HL-60 (cell line): Measurements from ENCODE around the gene TENM3.

Experiments
- GABPA ChIP-seq: IDR thresholded peaks from 2 replicates; pipeline ENCODE4 v1.6.1; 2012; ENCODE audit warnings: low read depth
- POLR2AphosphoS5 ChIP-seq: IDR thresholded peaks from 2 replicates; pipeline ENCODE4 v1.6.1; 2012; ENCODE audit warnings: low read depth
- REST ChIP-seq: IDR thresholded peaks from 2 replicates; pipeline ENCODE4 v1.6.1; 2012; ENCODE audit warnings: low read depth; ENCODE audit not compliant: insufficient replicate concordance
- TF ChIP-seq, protein P1 (sequence below): IDR thresholded peaks from one replicate; pipeline ENCODE4 v1.5.1; 2011; ENCODE audit warnings: low read length, control low read depth, inconsistent platforms; ENCODE audit not compliant: insufficient read depth

DNA sequence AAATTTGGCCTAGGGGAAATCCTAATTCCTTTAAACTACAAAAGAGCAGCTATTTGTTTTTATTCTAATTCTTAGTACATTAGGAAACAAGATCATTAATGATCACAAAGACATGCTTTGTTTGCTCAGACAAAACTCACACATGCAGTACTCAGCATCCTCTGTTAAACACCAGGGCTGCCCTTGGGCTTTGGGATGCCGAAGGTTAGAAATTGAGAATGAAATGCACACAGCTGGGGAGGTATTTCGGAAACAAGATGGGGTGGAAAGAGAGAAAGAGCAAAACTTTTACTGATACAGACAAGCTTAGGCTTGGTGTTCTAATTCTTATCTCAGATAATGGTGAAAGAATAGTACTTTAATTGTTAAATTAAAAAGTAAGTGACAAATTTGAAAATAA is 451.3 kb downstream of the TENM3 start:
- TF ChIP-seq, protein P1, sequence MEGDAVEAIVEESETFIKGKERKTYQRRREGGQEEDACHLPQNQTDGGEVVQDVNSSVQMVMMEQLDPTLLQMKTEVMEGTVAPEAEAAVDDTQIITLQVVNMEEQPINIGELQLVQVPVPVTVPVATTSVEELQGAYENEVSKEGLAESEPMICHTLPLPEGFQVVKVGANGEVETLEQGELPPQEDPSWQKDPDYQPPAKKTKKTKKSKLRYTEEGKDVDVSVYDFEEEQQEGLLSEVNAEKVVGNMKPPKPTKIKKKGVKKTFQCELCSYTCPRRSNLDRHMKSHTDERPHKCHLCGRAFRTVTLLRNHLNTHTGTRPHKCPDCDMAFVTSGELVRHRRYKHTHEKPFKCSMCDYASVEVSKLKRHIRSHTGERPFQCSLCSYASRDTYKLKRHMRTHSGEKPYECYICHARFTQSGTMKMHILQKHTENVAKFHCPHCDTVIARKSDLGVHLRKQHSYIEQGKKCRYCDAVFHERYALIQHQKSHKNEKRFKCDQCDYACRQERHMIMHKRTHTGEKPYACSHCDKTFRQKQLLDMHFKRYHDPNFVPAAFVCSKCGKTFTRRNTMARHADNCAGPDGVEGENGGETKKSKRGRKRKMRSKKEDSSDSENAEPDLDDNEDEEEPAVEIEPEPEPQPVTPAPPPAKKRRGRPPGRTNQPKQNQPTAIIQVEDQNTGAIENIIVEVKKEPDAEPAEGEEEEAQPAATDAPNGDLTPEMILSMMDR: no peak
- TF ChIP-seq REST (no peak), POLR2AphosphoS5 (no peak), GABPA (no peak)
